ENCODE measurements around the gene RASSF4.

RASSF4 gene

DNA sequence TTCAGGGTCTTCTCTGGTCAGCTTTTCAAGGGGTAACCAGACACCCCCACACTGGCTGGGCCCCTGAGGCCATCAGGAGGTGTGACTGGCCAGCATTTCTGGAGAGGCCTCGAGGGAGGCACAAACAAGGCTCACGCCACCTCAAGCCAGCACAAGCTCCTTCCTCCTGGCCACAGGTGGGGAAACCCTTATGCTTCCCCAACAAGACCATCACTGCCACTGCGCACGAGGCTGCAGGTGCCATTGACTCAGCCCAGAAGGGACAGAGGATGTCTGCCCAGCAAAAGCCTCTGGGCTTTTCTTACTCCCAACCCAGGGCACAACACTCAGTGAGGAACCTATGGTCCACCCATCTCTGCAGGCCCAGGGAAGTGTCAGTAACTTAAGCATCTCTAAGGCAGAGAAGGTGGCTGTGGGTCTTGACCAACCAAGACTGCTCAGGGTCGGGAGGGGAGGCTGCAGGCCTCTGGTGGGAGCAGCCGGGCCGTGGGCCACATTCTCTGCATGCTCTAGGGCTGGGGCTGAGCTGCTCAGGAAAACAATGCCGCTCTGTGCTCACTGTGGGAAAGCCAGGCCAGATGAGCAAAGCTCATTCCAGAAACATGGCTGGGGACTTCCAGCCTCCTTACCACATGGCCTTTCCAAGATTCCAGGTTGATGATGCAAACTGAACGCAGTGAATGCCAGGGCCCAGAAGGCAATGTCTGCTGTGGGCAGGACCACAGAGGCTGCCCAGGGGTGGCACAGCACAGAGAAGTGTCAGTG is 24.2 kb upstream of the RASSF4 start:
- Histone ChIP-seq H3K36me3 (replicated peaks; ENCODE audit: low read depth, low read length) (no peaks in the 10 kb centered on the region), H3K27ac (ENCODE audit: low read length) (no peak overlapping the region), H3K4me1 (ENCODE audit: low read length) (peaks cover 20% of the 10 kb centered on the region), H4K20me1 (ENCODE audit: insufficient read depth, low read length) (no peaks in the 10 kb centered on the region), H2AFZ (ENCODE audit: low read depth, low read length) (no peak overlapping the region), H3K9me3 (ENCODE audit: insufficient read depth, low read length) (no peaks in the 10 kb centered on the region), H3K79me2 (ENCODE audit: low read length) (no peaks in the 10 kb centered on the region), H3K4me2 (ENCODE audit: low read length) (no peak overlapping the region), H3K4me3 (ENCODE audit: low read length) (no peak overlapping the region), H3K27me3 (ENCODE audit: low read depth, low read length) (no peaks in the 10 kb centered on the region), H3K9ac (ENCODE audit: low read length) (no peak overlapping the region)
- TF ChIP-seq, protein P1, sequence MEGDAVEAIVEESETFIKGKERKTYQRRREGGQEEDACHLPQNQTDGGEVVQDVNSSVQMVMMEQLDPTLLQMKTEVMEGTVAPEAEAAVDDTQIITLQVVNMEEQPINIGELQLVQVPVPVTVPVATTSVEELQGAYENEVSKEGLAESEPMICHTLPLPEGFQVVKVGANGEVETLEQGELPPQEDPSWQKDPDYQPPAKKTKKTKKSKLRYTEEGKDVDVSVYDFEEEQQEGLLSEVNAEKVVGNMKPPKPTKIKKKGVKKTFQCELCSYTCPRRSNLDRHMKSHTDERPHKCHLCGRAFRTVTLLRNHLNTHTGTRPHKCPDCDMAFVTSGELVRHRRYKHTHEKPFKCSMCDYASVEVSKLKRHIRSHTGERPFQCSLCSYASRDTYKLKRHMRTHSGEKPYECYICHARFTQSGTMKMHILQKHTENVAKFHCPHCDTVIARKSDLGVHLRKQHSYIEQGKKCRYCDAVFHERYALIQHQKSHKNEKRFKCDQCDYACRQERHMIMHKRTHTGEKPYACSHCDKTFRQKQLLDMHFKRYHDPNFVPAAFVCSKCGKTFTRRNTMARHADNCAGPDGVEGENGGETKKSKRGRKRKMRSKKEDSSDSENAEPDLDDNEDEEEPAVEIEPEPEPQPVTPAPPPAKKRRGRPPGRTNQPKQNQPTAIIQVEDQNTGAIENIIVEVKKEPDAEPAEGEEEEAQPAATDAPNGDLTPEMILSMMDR (IDR thresholded peaks at IDR 0.05; ENCODE audit: low read depth, low read length) = no peak
- no peak for TF ChIP-seq EZH2phosphoT487 (IDR thresholded peaks at IDR 0.05; ENCODE audit: low read depth)

DNA sequence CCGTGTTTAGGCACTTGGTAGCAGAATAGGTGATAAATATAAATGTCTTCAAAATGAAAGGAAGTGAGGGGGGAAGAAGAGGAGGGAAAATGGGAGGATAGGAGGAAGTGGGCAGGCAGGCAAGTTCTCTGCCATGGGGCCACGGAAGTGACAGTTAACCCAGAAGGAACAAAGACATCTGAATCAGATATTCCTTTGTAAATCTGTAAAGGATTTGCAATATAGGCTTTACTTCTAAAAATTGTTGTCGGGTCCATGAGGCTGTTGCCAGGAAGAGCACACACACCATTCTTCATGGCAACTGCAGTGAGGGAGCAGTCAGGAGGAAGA is 23.7 kb upstream of the RASSF4 start:
- Histone ChIP-seq H3K27me3 (ENCODE audit: low read depth, low read length) (no peaks in the 10 kb centered on the region), H3K27ac (ENCODE audit: low read length) (no peak overlapping the region), H4K20me1 (ENCODE audit: insufficient read depth, low read length) (no peaks in the 10 kb centered on the region), H3K4me2 (ENCODE audit: low read length) (no peak overlapping the region), H3K36me3 (replicated peaks; ENCODE audit: low read depth, low read length) (no peaks in the 10 kb centered on the region), H2AFZ (ENCODE audit: low read depth, low read length) (no peak overlapping the region), H3K4me3 (ENCODE audit: low read length) (no peak overlapping the region), H3K9me3 (ENCODE audit: insufficient read depth, low read length) (no peaks in the 10 kb centered on the region), H3K79me2 (ENCODE audit: low read length) (no peaks in the 10 kb centered on the region), H3K4me1 (ENCODE audit: low read length) (peaks cover 20% of the 10 kb centered on the region), H3K9ac (ENCODE audit: low read length) (no peak overlapping the region)
- no peak for TF ChIP-seq EZH2phosphoT487 (IDR thresholded peaks at IDR 0.05; ENCODE audit: low read depth)
- TF ChIP-seq, protein P1 (IDR thresholded peaks at IDR 0.05; ENCODE audit: low read depth, low read length) = no peak

DNA sequence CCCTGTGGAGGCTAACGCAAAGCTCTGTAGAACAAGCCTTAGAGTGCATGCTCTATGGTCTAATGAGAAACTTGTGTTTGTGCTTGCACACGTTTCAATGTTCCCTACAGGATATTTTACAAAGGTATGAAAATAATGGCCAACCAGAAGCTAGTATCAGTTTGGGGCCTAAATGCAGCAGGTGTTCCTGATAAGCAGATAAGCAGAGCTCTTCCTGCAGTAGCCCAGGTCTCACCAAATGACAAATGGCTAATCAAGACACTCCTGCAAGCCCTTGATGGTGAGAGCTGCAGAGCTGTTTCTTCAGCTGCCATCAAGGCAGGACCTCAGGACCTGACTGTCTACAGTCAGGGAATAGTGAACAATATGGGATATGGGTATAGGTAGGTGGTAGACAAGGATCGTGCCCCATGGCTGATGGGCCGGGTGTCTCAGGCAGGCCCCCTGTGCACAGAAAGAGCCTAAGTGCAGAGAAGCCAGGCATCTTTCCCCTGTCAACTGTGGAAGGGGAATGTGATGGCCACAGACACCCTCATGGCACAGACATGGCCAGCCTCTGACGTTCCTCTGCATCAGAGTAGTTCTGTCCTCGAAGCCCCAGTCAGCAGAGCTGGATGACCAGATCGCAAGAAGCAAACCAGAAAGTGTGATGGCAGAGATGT is 23.2 kb upstream of the RASSF4 start:
- Histone ChIP-seq H3K4me1 (ENCODE audit: low read length) (peaks cover 20% of the 10 kb centered on the region), H3K9ac (ENCODE audit: low read length) (no peak overlapping the region), H3K79me2 (ENCODE audit: low read length) (no peaks in the 10 kb centered on the region), H3K36me3 (replicated peaks; ENCODE audit: low read depth, low read length) (no peaks in the 10 kb centered on the region), H2AFZ (ENCODE audit: low read depth, low read length) (no peak overlapping the region), H3K27me3 (ENCODE audit: low read depth, low read length) (no peaks in the 10 kb centered on the region), H3K9me3 (ENCODE audit: insufficient read depth, low read length) (no peaks in the 10 kb centered on the region), H4K20me1 (ENCODE audit: insufficient read depth, low read length) (no peaks in the 10 kb centered on the region), H3K4me3 (ENCODE audit: low read length) (no peak overlapping the region), H3K27ac (ENCODE audit: low read length) (no peak overlapping the region), H3K4me2 (ENCODE audit: low read length) (no peak overlapping the region)
- no peak for TF ChIP-seq EZH2phosphoT487 (IDR thresholded peaks at IDR 0.05; ENCODE audit: low read depth)
- TF ChIP-seq, protein P1 (IDR thresholded peaks at IDR 0.05; ENCODE audit: low read depth, low read length) = no peak

DNA sequence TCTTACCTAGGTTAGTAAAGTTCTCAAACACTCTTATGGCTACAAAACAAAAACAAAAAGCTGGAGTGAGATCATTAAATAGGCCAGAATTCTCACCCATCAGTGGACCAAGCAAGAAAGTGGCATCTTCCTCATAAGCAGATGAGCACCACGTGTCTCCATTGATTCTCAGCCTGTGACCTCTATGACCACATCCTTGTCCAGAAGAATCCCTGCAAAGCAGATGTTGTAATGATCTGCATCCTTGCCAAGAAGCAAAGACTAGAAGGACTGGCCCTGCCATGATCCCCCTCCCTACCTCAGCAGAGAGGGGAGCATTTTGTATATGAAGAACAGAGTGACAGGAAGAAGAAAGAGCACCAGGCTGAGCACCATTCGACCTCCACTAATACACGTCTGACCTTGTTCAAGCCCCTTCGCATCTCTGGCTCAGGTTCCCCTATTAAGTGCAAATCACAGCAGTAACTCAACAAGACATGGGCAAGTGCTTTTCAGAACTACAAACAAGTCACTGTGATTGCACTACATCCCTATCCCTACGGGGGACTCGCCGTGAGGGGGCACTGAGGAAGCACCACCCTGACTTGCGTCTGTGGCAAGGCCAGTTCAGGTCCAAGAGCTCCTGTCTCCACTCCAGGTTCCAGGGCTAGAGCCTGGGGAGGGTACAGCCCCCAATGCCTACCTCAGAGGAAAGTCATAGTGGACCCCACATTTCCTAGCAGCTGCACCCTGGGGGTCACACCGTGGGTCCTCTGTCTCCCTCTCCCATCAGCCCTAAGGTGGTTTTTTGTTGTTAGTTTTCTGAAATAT is 22.2 kb upstream of the RASSF4 start:
- Histone ChIP-seq H3K4me3 (ENCODE audit: low read length) (no peak overlapping the region), H3K27ac (ENCODE audit: low read length) (no peak overlapping the region), H3K9ac (ENCODE audit: low read length) (no peak overlapping the region), H4K20me1 (ENCODE audit: insufficient read depth, low read length) (no peaks in the 10 kb centered on the region), H3K9me3 (ENCODE audit: insufficient read depth, low read length) (no peaks in the 10 kb centered on the region), H3K36me3 (replicated peaks; ENCODE audit: low read depth, low read length) (no peaks in the 10 kb centered on the region), H3K4me2 (ENCODE audit: low read length) (no peak overlapping the region), H3K4me1 (ENCODE audit: low read length) (peaks cover 20% of the 10 kb centered on the region), H3K79me2 (ENCODE audit: low read length) (no peaks in the 10 kb centered on the region), H2AFZ (ENCODE audit: low read depth, low read length) (no peak overlapping the region), H3K27me3 (ENCODE audit: low read depth, low read length) (no peaks in the 10 kb centered on the region)
- TF ChIP-seq EZH2phosphoT487 (IDR thresholded peaks at IDR 0.05; ENCODE audit: low read depth) = no peak
- TF ChIP-seq, protein P1 (IDR thresholded peaks at IDR 0.05; ENCODE audit: low read depth, low read length) = no peak

Measured in OCI-LY3 (cell line).